Measurements from ENCODE around the gene C17orf67.

GRCh38 chr17:56810343-56810742 is 23.4 kb downstream of the C17orf67 start:
- TF ChIP-seq CREB3 (CRISPR knock-in tag; IDR thresholded peaks at IDR 0.05) (no peak), RFX5 (IDR thresholded peaks at IDR 0.05; ENCODE audit: low read depth, low read length) (no peak), NAIF1 (CRISPR knock-in tag; IDR thresholded peaks at IDR 0.05; ENCODE audit: borderline replicate concordance) (no peak), ZNF558 (CRISPR knock-in tag; IDR thresholded peaks at IDR 0.05; ENCODE audit: borderline replicate concordance) (no peak), ZFYVE20 (CRISPR knock-in tag; IDR thresholded peaks at IDR 0.05; ENCODE audit: borderline replicate concordance, low read depth) (no peak), TAF1 (CRISPR knock-in tag; IDR thresholded peaks at IDR 0.05) (no peak), ZFP36 (IDR thresholded peaks at IDR 0.05; ENCODE audit: borderline replicate concordance, low read depth, low read length, partially characterized antibody) (no peak), CTCF (CRISPR knock-in tag; IDR thresholded peaks at IDR 0.05) (no peak), TBP (CRISPR knock-in tag; IDR thresholded peaks at IDR 0.05) (no peak), ATF3 (CRISPR knock-in tag; IDR thresholded peaks at IDR 0.05) (no peak)
